ENCODE data around the gene TRIM24. TPM values are rescaled to one million over a fixed set of nuclear protein-coding genes. Genes with fewer than 3 reads are reported as not detected.

The TRIM24 gene
- polyA plus RNA-seq, 1 of the 3 experiments (the other 2 are of a cell fraction): 5.3 TPM

- TF ChIP-seq USF1 (IDR thresholded peaks at IDR 0.05; ENCODE audit: borderline replicate concordance, low read depth): no peak
- TF ChIP-seq, protein P1, sequence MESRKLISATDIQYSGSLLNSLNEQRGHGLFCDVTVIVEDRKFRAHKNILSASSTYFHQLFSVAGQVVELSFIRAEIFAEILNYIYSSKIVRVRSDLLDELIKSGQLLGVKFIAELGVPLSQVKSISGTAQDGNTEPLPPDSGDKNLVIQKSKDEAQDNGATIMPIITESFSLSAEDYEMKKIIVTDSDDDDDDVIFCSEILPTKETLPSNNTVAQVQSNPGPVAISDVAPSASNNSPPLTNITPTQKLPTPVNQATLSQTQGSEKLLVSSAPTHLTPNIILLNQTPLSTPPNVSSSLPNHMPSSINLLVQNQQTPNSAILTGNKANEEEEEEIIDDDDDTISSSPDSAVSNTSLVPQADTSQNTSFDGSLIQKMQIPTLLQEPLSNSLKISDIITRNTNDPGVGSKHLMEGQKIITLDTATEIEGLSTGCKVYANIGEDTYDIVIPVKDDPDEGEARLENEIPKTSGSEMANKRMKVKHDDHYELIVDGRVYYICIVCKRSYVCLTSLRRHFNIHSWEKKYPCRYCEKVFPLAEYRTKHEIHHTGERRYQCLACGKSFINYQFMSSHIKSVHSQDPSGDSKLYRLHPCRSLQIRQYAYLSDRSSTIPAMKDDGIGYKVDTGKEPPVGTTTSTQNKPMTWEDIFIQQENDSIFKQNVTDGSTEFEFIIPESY (IDR thresholded peaks at IDR 0.05; ENCODE audit: borderline replicate concordance, low read depth): no peak
- TF ChIP-seq, protein P2, sequence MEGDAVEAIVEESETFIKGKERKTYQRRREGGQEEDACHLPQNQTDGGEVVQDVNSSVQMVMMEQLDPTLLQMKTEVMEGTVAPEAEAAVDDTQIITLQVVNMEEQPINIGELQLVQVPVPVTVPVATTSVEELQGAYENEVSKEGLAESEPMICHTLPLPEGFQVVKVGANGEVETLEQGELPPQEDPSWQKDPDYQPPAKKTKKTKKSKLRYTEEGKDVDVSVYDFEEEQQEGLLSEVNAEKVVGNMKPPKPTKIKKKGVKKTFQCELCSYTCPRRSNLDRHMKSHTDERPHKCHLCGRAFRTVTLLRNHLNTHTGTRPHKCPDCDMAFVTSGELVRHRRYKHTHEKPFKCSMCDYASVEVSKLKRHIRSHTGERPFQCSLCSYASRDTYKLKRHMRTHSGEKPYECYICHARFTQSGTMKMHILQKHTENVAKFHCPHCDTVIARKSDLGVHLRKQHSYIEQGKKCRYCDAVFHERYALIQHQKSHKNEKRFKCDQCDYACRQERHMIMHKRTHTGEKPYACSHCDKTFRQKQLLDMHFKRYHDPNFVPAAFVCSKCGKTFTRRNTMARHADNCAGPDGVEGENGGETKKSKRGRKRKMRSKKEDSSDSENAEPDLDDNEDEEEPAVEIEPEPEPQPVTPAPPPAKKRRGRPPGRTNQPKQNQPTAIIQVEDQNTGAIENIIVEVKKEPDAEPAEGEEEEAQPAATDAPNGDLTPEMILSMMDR (IDR thresholded peaks at IDR 0.05): no peak
- TF ChIP-seq FOXM1 (IDR thresholded peaks at IDR 0.05; ENCODE audit: low read depth): no peak
- no peak for TF ChIP-seq CHD2 (IDR thresholded peaks at IDR 0.05; ENCODE audit: low read length, partially characterized antibody)
- no peak for TF ChIP-seq JUND (IDR thresholded peaks at IDR 0.05)
- no peak for TF ChIP-seq FOXJ3 (CRISPR knock-in tag; IDR thresholded peaks at IDR 0.05)
- no peak for TF ChIP-seq SIN3A (IDR thresholded peaks at IDR 0.05; ENCODE audit: borderline replicate concordance, low read depth, low read length)
- TF ChIP-seq RCOR1 (IDR thresholded peaks at IDR 0.05; ENCODE audit: low read length): no peak
Measured at GRCh38 chr7:138512885-138513284, 52.8 kb downstream of the TRIM24 start (continued).

- POLR2A ChIA-PET: no interaction called here
- H3K79me2 ChIP-seq (ENCODE audit: insufficient read depth): peaks cover 19% of the 10 kb centered on the region; the same call in 1 of the 2 replicates
- no peaks in the 10 kb centered on the region for H3K9me3 ChIP-seq
- no peak overlapping the region for H3K4me3 ChIP-seq (ENCODE audit: low read depth in 2 of 2, low read length in 1 of 2)
- no peak overlapping the region for H3K9ac ChIP-seq
- no peaks in the 10 kb centered on the region for H4K20me1 ChIP-seq (ENCODE audit: insufficient read depth)
- TF ChIP-seq FOXJ3 (CRISPR knock-in tag; IDR thresholded peaks at IDR 0.05) (no peak), MEF2A (IDR thresholded peaks at IDR 0.05; ENCODE audit: borderline replicate concordance, low read depth) (no peak), FOSL2 (IDR thresholded peaks at IDR 0.05; ENCODE audit: borderline replicate concordance, low read depth) (no peak), TCF12 (IDR thresholded peaks at IDR 0.05) (no peak)
- TF ChIP-seq, protein P1 (IDR thresholded peaks at IDR 0.05; ENCODE audit: borderline replicate concordance, low read depth): no peak
- H3K4me2 ChIP-seq: no peak overlapping the region
- DNase-seq: no peak
- CTCF ChIA-PET: interaction anchor here (0.8 kb wide), 1 partner anchor 11 kb away, joined by 3 read pairs; no protein-coding TSS in a partner anchor
- H3K27ac ChIP-seq (ENCODE audit: low read depth in 2 of 2, low read length in 1 of 2): no peak overlapping the region
- peaks cover 0 to 3% of the 10 kb centered on the region in 2 experiments; a peak in 1 of 4 replicates for H3K4me1 ChIP-seq (ENCODE audit: control insufficient read depth in 1 of 2, insufficient read depth in 2 of 2, low read depth in 1 of 2, low read length in 1 of 2)
- no peaks in the 10 kb centered on the region for H3K9me2 ChIP-seq
- no peaks in the 10 kb centered on the region for H3K27me3 ChIP-seq (ENCODE audit: insufficient read depth)
- no peak overlapping the region for H2AFZ ChIP-seq (ENCODE audit: low read depth)
- WGBS (ENCODE audit: low lambda C conversion rate): 81% methylated on average over 4 of the region's 4 CpGs
- H3K36me3 ChIP-seq (replicated peaks in 1 of 2; ENCODE audit: control insufficient read depth in 1 of 2, insufficient read depth in 2 of 2, low read length in 1 of 2): peaks cover 8 to 30% of the 10 kb centered on the region in 2 experiments
- no peaks in the 10 kb centered on the region for H3F3A ChIP-seq (replicated peaks; ENCODE audit: insufficient read depth)
Measured at GRCh38 chr7:138513344-138513871, 53.3 kb downstream of the TRIM24 start.

Data from SK-N-SH (cell line).